T-helper 1 cell treated with Interleukin-12 subunit alpha and Interleukin-12 subunit beta and Interleukin-4 antibody, amounts not matched to agents 30 μg/mL and 1 μg/mL, for 36 hours (primary cell): Measurements from ENCODE around the gene SLC24A3.
"Not testable (repeated sequence)": the region's sequence is repeated elsewhere in the genome, so short reads cannot be mapped to it uniquely, and the experiment has no call there.

Experiments
- H3K27ac Mint-ChIP-seq: one replicate; pipeline ENCODE4 v1.8.0; 2021; ENCODE audit warnings: mild to moderate bottlenecking, mixed read lengths
- H3K27me3 Mint-ChIP-seq: one replicate; pipeline ENCODE4 v1.8.0; 2021; ENCODE audit warnings: low read depth, mixed read lengths
- H3K36me3 Mint-ChIP-seq: one replicate; pipeline ENCODE4 v1.8.0; 2021; ENCODE audit warnings: low read depth, mixed read lengths
- H3K4me1 Mint-ChIP-seq: one replicate; pipeline ENCODE4 v1.8.0; 2021; ENCODE audit warnings: low read depth, mixed read lengths
- H3K4me3 Mint-ChIP-seq: one replicate; pipeline ENCODE4 v1.8.0; 2021; ENCODE audit warnings: mild to moderate bottlenecking, moderate library complexity, mixed read lengths
- H3K9me3 Mint-ChIP-seq: one replicate; pipeline ENCODE4 v1.8.0; 2021; ENCODE audit warnings: mixed read lengths

The SLC24A3 gene

DNA sequence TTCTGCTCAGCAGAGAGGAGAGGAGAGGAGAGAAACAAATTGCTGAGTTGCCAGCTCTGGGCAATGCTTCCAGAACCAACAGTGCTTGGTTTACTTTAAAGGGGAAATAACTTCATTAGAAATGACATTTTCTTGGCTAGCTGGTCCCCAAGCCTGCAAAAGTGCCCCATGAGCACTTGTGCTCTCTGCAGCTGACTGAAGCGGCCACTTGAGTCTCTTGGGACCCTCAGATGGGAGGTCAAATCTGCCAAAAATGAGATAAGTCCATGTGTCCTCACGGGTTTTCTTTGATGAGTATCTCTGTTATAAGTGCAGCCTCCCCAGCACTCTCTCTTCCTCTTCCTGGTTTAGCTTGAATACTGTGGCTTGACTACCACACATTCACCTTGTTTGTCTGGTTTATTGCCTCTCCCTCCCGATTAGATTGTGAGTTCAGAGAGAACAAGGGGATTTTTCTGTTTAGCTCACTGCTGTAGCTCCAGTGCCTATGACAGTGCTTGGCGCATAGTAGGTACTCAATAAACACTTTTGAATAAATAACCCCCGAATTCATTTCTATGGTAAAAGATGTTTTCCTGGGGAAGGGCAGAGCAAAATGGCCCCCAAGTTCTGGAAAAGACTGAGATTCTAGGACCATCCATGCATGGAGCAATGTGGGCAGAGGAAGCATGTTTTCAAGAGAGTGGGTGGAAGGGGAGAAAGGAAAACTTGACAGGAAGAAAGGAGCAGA lies 538.6 kb downstream of the SLC24A3 start:
- Mint-ChIP-seq H3K27me3 (peaks cover 12% of the 10 kb centered on the region), H3K27ac (no peak overlapping the region), H3K9me3 (no peaks in the 10 kb centered on the region), H3K4me1 (no peaks in the 10 kb centered on the region), H3K36me3 (no peaks in the 10 kb centered on the region), H3K4me3 (no peak overlapping the region)

DNA sequence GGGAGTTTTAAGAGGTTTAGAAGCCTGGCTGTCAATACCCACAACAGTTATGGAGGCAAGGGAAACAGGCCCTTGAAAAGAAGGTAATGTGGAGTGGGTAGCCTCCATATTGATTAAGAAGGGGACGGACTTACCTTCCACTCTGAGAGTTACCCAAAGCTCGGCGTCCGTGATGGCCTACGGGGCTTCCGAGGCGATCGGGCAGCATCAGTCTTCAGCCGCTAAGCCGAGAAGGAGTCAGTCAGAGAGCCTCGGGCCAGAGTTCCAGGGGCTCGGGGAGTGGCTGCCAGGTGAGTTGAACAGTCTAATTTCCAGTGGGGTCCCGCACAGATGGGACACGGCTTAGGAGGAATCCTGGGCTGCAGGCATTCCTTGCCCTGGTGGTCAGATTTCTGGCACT lies 541.8 kb downstream of the SLC24A3 start:
- not testable (repeated sequence) for H3K9me3 Mint-ChIP-seq, H3K36me3 Mint-ChIP-seq, H3K4me3 Mint-ChIP-seq, H3K4me1 Mint-ChIP-seq, H3K27ac Mint-ChIP-seq
- H3K27me3 Mint-ChIP-seq = peaks cover 29% of the 10 kb centered on the region

DNA sequence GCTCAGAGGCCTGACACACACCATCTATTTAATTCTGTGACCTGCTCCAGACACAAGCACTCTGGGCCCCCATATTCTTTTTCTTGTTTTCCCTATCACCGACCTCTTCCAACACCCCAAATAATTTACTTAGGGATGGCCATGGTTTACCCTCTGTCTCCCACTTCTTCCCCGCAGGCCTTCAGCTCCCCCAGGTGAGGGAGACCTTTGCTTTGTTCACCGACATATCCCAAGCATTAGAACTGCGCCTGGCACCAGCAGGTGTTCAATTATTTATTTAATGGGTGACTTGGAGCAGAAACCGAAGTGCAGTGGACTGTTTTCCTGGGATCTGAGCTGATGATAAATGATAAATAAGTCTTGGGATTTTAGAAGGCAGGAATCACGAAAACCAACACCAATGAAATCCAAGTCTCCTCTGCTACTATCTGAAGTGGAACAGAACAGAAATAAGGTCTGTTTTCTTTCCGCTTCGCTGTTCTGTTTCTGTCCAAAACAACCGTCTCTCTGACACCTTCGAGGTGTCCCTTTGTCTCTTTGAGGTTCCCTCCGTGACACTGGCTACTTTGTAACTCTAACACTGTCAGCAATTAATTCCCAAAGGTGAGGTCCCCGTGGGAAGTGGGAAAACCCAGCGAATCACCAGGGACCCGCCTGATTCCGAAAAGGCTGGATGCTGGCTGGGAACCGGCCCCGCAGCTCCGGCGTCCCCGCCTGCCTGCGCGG lies 544.5 kb downstream of the SLC24A3 start:
- no peaks in the 10 kb centered on the region for H3K4me1 Mint-ChIP-seq
- H3K36me3 Mint-ChIP-seq = no peaks in the 10 kb centered on the region
- H3K9me3 Mint-ChIP-seq = no peaks in the 10 kb centered on the region
- peaks cover 48% of the 10 kb centered on the region for H3K27me3 Mint-ChIP-seq
- no peak overlapping the region for H3K27ac Mint-ChIP-seq
- no peak overlapping the region for H3K4me3 Mint-ChIP-seq

DNA sequence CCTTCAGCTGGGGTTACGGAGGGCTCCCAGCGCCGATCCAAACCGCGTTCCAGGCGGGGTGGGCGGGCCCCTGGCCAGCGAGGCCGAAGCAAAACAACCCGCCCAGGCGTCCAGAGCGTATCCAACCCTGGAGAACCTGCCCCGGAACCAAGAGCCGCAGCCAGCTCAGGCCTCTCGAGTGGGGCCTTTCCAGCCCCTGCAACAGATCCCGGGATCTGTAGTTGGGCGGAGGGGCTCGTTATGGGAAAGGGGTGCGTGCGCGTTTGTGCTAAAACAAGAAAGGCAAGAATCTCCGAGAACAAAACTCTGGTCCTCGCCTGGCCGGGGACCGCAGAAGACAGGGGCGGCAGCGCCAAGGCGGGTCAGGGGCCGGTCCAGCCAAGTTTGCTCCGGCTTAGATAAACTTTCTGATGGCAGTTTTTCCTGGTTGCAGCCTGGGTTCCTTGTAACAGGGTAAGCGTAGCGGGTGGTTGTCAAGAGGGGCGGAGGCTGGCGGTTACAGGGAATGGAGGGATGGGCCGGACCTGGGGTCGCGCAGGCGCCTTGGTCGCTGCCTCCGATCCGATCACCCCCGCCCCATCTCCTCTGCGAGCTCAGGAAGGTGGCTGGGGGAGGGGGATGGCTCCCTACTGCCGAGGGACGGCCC lies 545.2 kb downstream of the SLC24A3 start:
- Mint-ChIP-seq H3K36me3 (no peaks in the 10 kb centered on the region), H3K9me3 (no peaks in the 10 kb centered on the region), H3K4me1 (no peaks in the 10 kb centered on the region), H3K27ac (no peak overlapping the region), H3K4me3 (no peak overlapping the region), H3K27me3 (peaks cover 54% of the 10 kb centered on the region)

DNA sequence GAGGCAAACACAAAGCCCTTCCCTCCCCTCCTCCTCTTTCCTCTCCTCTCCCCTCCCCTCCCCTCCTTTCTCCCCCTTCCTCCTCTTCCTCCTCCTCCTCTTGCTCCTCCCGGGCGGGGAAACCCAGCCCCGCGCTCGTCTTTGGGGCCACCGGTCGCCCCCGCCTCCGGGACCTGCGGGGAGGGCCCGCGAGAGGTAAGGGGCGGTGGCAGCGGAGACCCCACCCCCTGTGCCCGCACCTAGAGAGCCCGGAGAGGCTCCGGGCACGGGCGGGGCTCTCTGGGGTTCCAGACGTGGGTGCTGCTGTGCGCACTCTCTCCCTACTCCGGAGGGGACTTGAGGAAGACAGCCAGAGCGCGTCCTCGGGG lies 545.7 kb downstream of the SLC24A3 start, which contains the start of gene RIN2:
RIN2 (plus strand) TSS at position 126 of the 368 bp plus-strand sequence. CDS start 131,344 bp downstream, outside the sequence.
- Mint-ChIP-seq H3K4me1 (no peaks in the 10 kb centered on the region), H3K4me3 (no peak within 1 kb of the TSS), H3K9me3 (no peaks in the 10 kb centered on the region), H3K27me3 (peaks cover 54% of the 10 kb centered on the region), H3K27ac (no peak within 1 kb of the TSS), H3K36me3 (no peaks in the 10 kb centered on the region)

DNA sequence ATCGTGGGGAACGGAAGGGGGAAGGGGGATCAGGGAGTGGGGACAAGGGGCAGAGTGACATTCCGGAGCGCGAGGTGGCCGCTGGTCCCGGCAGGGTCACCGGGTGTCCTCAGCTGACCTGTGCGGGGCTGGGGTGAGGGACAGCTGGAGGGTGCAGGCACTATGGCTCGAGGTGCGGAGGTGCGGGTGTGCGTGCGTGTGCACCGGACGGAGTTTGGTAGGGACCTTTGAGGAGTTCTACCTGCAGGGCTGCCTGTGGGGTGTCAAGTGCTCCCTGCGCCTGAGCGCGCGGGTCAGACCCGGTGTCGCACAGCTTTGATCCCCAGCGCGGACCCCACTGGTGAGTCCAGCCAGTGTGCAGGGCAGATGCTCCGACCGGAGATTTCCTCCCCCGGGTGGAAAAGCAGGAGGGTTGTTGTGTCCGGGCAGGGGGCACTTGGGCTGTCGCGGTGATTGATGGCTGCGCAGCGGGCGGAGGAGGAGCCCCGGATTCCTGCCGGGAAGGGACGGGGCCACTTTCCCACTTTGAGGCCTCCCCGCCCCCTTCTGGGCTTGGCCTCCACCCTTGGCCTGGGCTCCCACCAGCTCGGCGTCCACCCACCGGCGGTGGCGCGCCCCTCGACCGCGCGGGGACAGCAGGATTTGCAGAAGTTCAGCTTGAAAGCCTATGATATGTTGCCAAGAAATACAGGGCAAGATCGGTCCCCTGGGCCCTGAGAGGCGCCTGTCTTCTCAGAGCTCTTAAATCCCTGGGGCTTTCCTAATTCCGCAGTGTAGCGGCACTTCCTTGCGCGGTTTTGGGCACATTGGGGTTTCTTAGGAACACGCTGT lies 546.3 kb downstream of the SLC24A3 start:
- Mint-ChIP-seq H3K36me3 (no peaks in the 10 kb centered on the region), H3K9me3 (no peaks in the 10 kb centered on the region), H3K27me3 (peaks cover 50% of the 10 kb centered on the region), H3K4me1 (no peaks in the 10 kb centered on the region), H3K27ac (no peak overlapping the region), H3K4me3 (no peak overlapping the region)

DNA sequence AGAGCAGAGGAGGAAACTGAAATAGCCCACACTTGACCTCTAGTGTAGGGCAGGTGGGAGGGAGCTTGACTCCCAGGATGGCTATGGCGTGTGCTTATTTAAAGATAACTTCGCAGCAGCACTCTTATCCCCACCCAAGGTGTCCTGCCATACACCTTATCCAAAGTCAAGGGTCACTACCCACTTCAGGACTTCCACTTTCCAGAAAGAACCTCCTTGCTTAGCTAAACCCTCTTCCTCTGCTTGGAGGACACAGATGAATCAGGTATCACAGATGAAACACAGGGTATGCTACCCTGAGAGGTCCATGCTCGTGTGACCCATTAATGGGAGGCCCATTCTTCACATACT lies 547.9 kb downstream of the SLC24A3 start:
- Mint-ChIP-seq H3K4me1 (no peaks in the 10 kb centered on the region), H3K27me3 (peaks cover 49% of the 10 kb centered on the region), H3K36me3 (no peaks in the 10 kb centered on the region), H3K9me3 (no peaks in the 10 kb centered on the region), H3K27ac (no peak overlapping the region), H3K4me3 (no peak overlapping the region)

DNA sequence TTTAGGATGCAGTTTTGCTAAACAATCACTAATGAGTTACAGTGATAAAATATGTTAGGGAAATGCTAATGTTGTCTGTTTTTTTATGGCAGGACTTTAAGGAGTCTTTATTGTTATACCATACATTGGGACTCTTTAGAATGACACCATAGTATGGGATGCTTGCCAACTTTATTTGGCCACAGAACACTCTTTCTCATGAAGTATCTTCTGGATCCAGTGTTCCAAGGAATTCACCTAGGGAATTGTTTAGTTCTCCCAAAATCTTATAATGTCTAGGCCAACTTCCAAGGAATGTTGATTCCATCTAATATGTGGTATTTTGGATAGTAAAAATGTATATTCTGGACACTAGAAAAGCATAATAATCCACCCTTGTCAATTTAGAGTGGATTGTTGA lies 548.9 kb downstream of the SLC24A3 start:
- Mint-ChIP-seq H3K27ac (no peak overlapping the region), H3K27me3 (peaks cover 44% of the 10 kb centered on the region), H3K4me1 (no peaks in the 10 kb centered on the region), H3K4me3 (no peak overlapping the region), H3K36me3 (no peaks in the 10 kb centered on the region), H3K9me3 (no peaks in the 10 kb centered on the region)

DNA sequence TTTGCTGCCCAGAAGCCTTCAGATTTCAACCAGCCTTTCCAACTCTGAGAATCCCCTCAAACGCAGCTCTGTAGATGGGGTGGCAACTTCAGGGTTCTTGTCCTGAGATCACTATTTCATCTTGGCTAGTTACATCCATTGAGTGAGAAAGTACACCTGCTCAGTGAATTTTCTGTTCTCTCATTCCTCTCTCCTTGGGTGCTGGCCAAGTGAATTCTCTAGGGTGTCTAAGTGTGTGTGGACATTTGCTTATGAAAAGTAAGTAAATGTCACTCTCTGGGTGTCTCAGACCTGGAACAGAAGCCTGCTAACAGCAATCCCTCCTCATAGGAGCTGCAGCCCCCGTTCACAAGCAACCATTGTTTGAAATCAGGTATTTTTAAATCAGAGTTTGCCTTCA lies 549.4 kb downstream of the SLC24A3 start:
- no peaks in the 10 kb centered on the region for H3K36me3 Mint-ChIP-seq
- no peak overlapping the region for H3K4me3 Mint-ChIP-seq
- no peak overlapping the region for H3K27ac Mint-ChIP-seq
- H3K4me1 Mint-ChIP-seq = no peaks in the 10 kb centered on the region
- peaks cover 39% of the 10 kb centered on the region for H3K27me3 Mint-ChIP-seq
- no peaks in the 10 kb centered on the region for H3K9me3 Mint-ChIP-seq

DNA sequence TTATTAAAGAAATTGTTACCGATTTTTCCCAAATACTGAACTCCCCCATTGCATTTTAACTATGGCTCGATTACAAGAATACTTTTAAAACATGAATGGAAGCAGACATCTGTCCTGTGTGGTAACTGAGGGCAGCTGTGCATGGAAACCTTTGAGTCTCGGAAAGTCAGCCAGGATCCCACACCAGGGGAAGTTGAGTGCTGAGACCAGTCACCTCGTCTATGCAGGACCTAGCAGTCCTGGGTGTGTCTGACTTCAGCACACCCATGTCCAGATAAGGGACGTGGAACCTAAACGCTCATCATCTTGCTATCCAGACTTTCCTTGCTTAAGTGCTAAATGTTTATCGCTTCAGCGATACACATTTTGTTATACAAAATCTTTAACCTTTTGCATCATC lies 551.8 kb downstream of the SLC24A3 start:
- H3K27ac Mint-ChIP-seq = no peak overlapping the region
- H3K27me3 Mint-ChIP-seq = peaks cover 24% of the 10 kb centered on the region
- H3K4me3 Mint-ChIP-seq = no peak overlapping the region
- H3K9me3 Mint-ChIP-seq = no peaks in the 10 kb centered on the region
- H3K4me1 Mint-ChIP-seq = no peaks in the 10 kb centered on the region
- no peaks in the 10 kb centered on the region for H3K36me3 Mint-ChIP-seq

DNA sequence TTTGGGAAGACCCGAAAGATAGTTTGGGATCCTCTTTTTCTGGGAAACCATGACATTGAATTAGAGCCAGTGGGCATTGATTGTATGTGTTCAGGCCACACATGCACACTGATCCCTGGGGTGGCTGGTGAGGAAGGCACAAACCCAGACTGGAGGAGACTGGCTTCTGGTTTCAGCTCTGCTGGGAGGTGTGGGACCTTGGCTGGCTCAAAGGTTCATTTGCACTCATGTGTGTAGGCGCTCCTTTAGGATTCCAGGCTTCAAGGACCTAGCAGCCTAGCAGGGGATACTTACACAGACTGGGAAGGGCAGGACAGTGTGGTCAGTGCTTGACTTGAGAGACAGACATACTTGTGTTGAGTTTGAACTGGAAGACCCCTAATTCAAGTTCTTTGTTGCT lies 552.8 kb downstream of the SLC24A3 start:
- H3K27me3 Mint-ChIP-seq = peaks cover 15% of the 10 kb centered on the region
- no peak overlapping the region for H3K4me3 Mint-ChIP-seq

DNA sequence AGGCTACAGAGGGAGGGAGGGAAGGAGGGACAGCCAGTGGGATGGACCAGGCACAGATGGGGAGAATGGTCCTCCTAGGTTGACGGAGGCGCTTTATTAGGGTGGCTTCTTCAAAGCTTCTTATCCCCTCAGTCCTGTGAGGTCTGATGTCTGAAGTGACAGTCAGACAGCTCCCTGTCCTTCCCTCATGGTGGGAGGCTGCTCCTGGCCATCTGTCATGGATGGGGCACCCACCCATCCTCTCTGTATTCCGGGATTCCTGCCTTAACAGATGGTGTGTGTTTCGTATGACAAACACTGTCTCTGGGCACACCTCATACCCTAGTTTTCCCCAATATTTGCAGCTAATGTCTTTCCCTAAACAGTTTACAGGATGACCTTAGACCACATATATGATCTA lies 553.5 kb downstream of the SLC24A3 start:
- peaks cover 9% of the 10 kb centered on the region for H3K27me3 Mint-ChIP-seq
- H3K4me1 Mint-ChIP-seq = no peaks in the 10 kb centered on the region
- H3K27ac Mint-ChIP-seq = no peak overlapping the region
- no peaks in the 10 kb centered on the region for H3K36me3 Mint-ChIP-seq
- no peaks in the 10 kb centered on the region for H3K9me3 Mint-ChIP-seq
- no peak overlapping the region for H3K4me3 Mint-ChIP-seq

More for the DNA sequence above, 552.8 kb downstream of the SLC24A3 start:
- no peaks in the 10 kb centered on the region for H3K4me1 Mint-ChIP-seq
- no peak overlapping the region for H3K27ac Mint-ChIP-seq
- no peaks in the 10 kb centered on the region for H3K36me3 Mint-ChIP-seq
- H3K9me3 Mint-ChIP-seq = no peaks in the 10 kb centered on the region

DNA sequence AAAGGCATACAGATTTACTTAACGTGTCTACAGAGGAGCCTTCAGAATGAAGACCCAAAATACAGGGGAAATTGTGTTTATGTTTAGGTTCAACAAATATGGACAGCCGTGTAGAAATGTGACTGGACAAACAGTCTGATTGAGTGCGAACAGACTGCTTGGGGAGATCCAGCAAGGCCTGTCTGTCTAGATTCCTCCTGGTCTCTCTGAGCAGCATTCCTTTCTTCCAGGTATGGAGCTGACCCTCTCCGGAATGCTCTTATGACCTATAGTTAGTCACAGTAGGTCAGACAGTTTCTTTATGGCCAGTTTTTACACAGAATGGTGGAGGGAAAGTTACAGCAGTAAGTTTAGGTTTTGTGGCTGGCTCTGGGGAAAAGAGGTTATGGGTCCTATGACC lies 554.6 kb downstream of the SLC24A3 start:
- Mint-ChIP-seq H3K36me3 (no peaks in the 10 kb centered on the region), H3K27me3 (peaks cover 8% of the 10 kb centered on the region), H3K4me3 (no peak overlapping the region), H3K9me3 (no peaks in the 10 kb centered on the region), H3K4me1 (no peaks in the 10 kb centered on the region), H3K27ac (no peak overlapping the region)

DNA sequence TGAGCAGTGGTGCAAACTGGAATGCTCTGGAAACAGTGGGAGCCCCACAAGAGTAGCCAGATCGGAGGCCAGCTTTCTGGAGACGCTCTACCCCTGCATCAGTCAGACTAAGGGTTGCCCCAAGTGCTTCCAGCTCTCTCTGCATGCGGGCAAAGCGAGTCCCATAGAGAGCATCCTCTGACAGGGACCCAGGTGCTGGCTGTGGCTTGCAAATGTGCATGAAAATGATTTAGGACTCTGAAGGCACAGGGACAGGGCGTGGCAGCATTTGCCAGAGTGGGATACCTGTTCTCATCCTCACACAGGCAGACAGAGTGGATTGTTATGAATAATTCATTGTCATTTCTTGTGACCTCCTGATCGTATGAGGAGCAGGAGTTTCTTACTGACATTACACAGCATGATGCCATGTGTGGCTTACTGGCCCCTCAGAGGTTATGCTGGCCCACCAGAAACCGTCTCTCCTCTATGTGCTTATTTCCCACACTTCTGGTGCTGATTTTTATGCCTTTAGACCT lies 555.9 kb downstream of the SLC24A3 start:
- H3K4me1 Mint-ChIP-seq = no peaks in the 10 kb centered on the region
- peaks cover 3% of the 10 kb centered on the region for H3K27me3 Mint-ChIP-seq
- no peaks in the 10 kb centered on the region for H3K9me3 Mint-ChIP-seq
- no peaks in the 10 kb centered on the region for H3K36me3 Mint-ChIP-seq
- no peak overlapping the region for H3K27ac Mint-ChIP-seq
- H3K4me3 Mint-ChIP-seq = no peak overlapping the region
